ENCODE results near the gene ENHO. TPM values are rescaled to one million over a fixed set of nuclear protein-coding genes. Genes with fewer than 3 reads are reported as not detected.

The ENHO gene
- total RNA-seq, 5 donors from 2014 or later (not counting 1 experiment from before 2014, with no cell fraction given): 0.32 to 0.35 TPM; not detected in 3

Other genes with a start within 250 kb of the ENHO start
- gene KIF24, start 193.7 kb downstream of the ENHO start, total RNA-seq: under 1 TPM; 0.15 to 0.41 (median 0.23) TPM
- 10 to 100 TPM in 4 of 5 donors, 1 to 10 TPM in 1; 9.9 to 22.7 (median 17.4) TPM for gene NUDT2, start 193.4 kb downstream of the ENHO start, total RNA-seq
- gene MYORG, start 146.1 kb downstream of the ENHO start, total RNA-seq: 1 to 10 TPM in 3 of 5 donors, under 1 TPM in 2; 0.72 to 2.3 (median 1.6) TPM
- gene FAM219A, start 64.4 kb downstream of the ENHO start, total RNA-seq: 10 to 100 TPM; 10.7 to 20.7 (median 18.7) TPM
- not detected for gene DNAI1, start 64.2 kb downstream of the ENHO start, total RNA-seq
- gene CNTFR, start 66.7 kb upstream of the ENHO start, total RNA-seq: not detected
- 10 to 100 TPM in 4 of 5 donors, 1 to 10 TPM in 1; 9.3 to 28.6 (median 22.5) TPM for gene RPP25L, start 89.1 kb upstream of the ENHO start, total RNA-seq
- 10 to 100 TPM; 60.8 to 82.9 (median 69.0) TPM for gene DCTN3, start 97.5 kb upstream of the ENHO start, total RNA-seq
- gene ARID3C, start 106.1 kb upstream of the ENHO start, total RNA-seq: under 1 TPM in 1 of 5 donors, not detected in 4; 0.38 TPM
- gene SIGMAR1, start 114.8 kb upstream of the ENHO start, total RNA-seq: 10 to 100 TPM; 27.7 to 65.9 (median 60.9) TPM
- gene GALT, start 123.7 kb upstream of the ENHO start, total RNA-seq: 100 to 1,000 TPM; 177 to 255 (median 215) TPM
- gene IL11RA, start 129.2 kb upstream of the ENHO start, total RNA-seq: 100 to 1,000 TPM; 166 to 220 (median 180) TPM
- gene CCL27, start 139.7 kb upstream of the ENHO start, total RNA-seq: not detected
- not detected for gene CCL19, start 168.3 kb upstream of the ENHO start, total RNA-seq
- under 1 TPM in 2 of 5 donors, not detected in 3; 0.32 to 0.60 TPM for gene CCL21, start 187.1 kb upstream of the ENHO start, total RNA-seq